GM12878 (cell line): ENCODE measurements around the gene GCH1. TPM values are rescaled to one million over a fixed set of nuclear protein-coding genes. Genes with fewer than 3 reads are reported as not detected.

Source experiments
- ATAC-seq: fragments of 200-7000 bp; cut with Tn5 transposase; 3 replicates; pipeline ENCODE4 v1.9.1; 2020; ENCODE audit warnings: mild to moderate bottlenecking, moderate library complexity
- BruUV-seq: library from RNA; stranded (reverse); fragments of 400-500 nt; replicated peaks from 2 replicates; lab custom pipeline; 2021; lab: Mats Ljungman, UMichigan
- CTCF ChIA-PET: fragments of 300-600 bp; sonication (Branson Sonifier 250); formaldehyde crosslinking; extraction: SDS; loops from one replicate; lab custom pipeline; 2021; ENCODE audit warnings: inconsistent platforms; lab: Yijun Ruan, JAX
- POLR2A ChIA-PET: fragments of 350-600 bp; formaldehyde crosslinking; extraction: SDS; loops from one replicate; lab custom pipeline; 2021; ENCODE audit warnings: inconsistent platforms; lab: Charles Lee
- RAD21 ChIA-PET: fragments of 300-600 bp; sonication (Branson Sonifier 250); formaldehyde crosslinking; loops from one replicate; lab custom pipeline; 2023; ENCODE audit warnings: antibody characterized with exemption; ENCODE audit not compliant: unreplicated experiment; lab: Charles Lee
- SMC1A ChIA-PET: fragments of 300-600 bp; sonication (Branson Sonifier 250); formaldehyde crosslinking; loops from one replicate; lab custom pipeline; 2023; ENCODE audit not compliant: unreplicated experiment, uncharacterized antibody; lab: Charles Lee
- DNase-seq: peaks from one replicate; pipeline ENCODE4 v3.0.0-alpha.2; 2011; ENCODE audit warnings: low read depth, low spot score
- FAIRE-seq: peaks from 3 replicates; lab custom pipeline; 2011; peaks lifted over from hg19 to GRCh38; lab: Jason Lieb, UNC
- H2AFZ ChIP-seq: 2 replicates; pipeline ENCODE4 v1.6.0; 2011; ENCODE audit warnings: low read depth, low read length, control low read depth; ENCODE audit not compliant: control insufficient read depth
- H3K27ac ChIP-seq: 2 replicates; pipeline ENCODE4 v1.5.1; 2011; ENCODE audit warnings: control low read depth; ENCODE audit not compliant: control insufficient read depth, insufficient read depth
- H3K27me3 ChIP-seq, 2 experiments: replicated peaks in 1 of 2; 2 replicates each; pipeline versions ENCODE4 v1.6.0 to v1.6.1; 2011; ENCODE audit warnings: low read length in 1 of 2; ENCODE audit not compliant: control insufficient read depth in 2 of 2, insufficient read depth in 2 of 2
- H3K36me3 ChIP-seq, 2 experiments: 2 replicates each; pipeline ENCODE4 v1.5.1; 2011; ENCODE audit warnings: low read length in 1 of 2; ENCODE audit not compliant: control insufficient read depth in 2 of 2, insufficient read depth in 2 of 2
- H3K4me1 ChIP-seq: 2 replicates; pipeline ENCODE4 v1.6.1; 2011; ENCODE audit warnings: mild to moderate bottlenecking, low read length, moderate library complexity, mixed read lengths; ENCODE audit not compliant: control insufficient read depth, insufficient read depth
- H3K4me2 ChIP-seq: 2 replicates; pipeline ENCODE4 v1.6.0; 2011; ENCODE audit warnings: control low read depth; ENCODE audit not compliant: control insufficient read depth, insufficient read depth
- H3K4me3 ChIP-seq: fragments of 200-600 bp; sonication (generic); 2 replicates; pipeline ENCODE4 v1.5.1; 2016
- H3K79me2 ChIP-seq: 2 replicates; pipeline ENCODE4 v1.6.0; 2011; ENCODE audit warnings: low read length; ENCODE audit not compliant: control insufficient read depth, insufficient read depth
- H3K9ac ChIP-seq: 2 replicates; pipeline ENCODE4 v1.8.0; 2011; ENCODE audit warnings: low read length, control low read depth, mixed read lengths; ENCODE audit not compliant: control insufficient read depth, insufficient read depth
- H3K9me3 ChIP-seq: replicated peaks from 3 replicates; pipeline ENCODE4 v1.5.1; 2011; ENCODE audit warnings: mild to moderate bottlenecking, low read length; ENCODE audit not compliant: control insufficient read depth, insufficient read depth
- H4K20me1 ChIP-seq: 2 replicates; pipeline ENCODE4 v1.6.0; 2011; ENCODE audit not compliant: control insufficient read depth, insufficient read depth
- CHD1 ChIP-seq: IDR thresholded peaks from 2 replicates; pipeline ENCODE4 v1.6.1; 2012; ENCODE audit warnings: low read depth, low read length, improper control_type of control experiment
- EED ChIP-seq: sonication (generic); IDR thresholded peaks from 2 replicates; pipeline ENCODE4 v1.6.1; 2016; ENCODE audit warnings: antibody characterized with exemption, low read depth
- FOS ChIP-seq: IDR thresholded peaks from 3 replicates; pipeline ENCODE4 v1.6.1; 2011; ENCODE audit warnings: borderline replicate concordance; ENCODE audit not compliant: insufficient read length; ENCODE audit errors: extremely low read depth
- FOXK2 ChIP-seq: fragments of 450-650 bp; IDR thresholded peaks from 2 replicates; pipeline ENCODE4 v1.6.1; 2017; ENCODE audit warnings: mild to moderate bottlenecking, moderate library complexity
- FOXM1 ChIP-seq: IDR thresholded peaks from 2 replicates; pipeline ENCODE4 v1.6.1; 2012; ENCODE audit warnings: low read depth, mild to moderate bottlenecking, inconsistent platforms, low read length, moderate library complexity
- IRF4 ChIP-seq: IDR thresholded peaks from 2 replicates; pipeline ENCODE4 v1.6.1; 2011; ENCODE audit warnings: low read depth, low read length
- MEF2A ChIP-seq: IDR thresholded peaks from 2 replicates; pipeline ENCODE4 v1.6.1; 2011; ENCODE audit warnings: low read depth, mild to moderate bottlenecking, low read length, moderate library complexity; ENCODE audit not compliant: insufficient read depth
- MTA2 ChIP-seq: fragments of 450-650 bp; IDR thresholded peaks from 2 replicates; pipeline ENCODE4 v1.6.1; 2016; ENCODE audit warnings: low read depth, mild to moderate bottlenecking, moderate library complexity
- NBN ChIP-seq: fragments of 450-650 bp; IDR thresholded peaks from 2 replicates; pipeline ENCODE4 v1.6.1; 2016
- PBX3 ChIP-seq: IDR thresholded peaks from 2 replicates; pipeline ENCODE4 v1.6.1; 2011; ENCODE audit warnings: mild to moderate bottlenecking, low read depth, low read length, moderate library complexity; ENCODE audit not compliant: insufficient replicate concordance
- SMAD1 ChIP-seq: fragments of 450-650 bp; IDR thresholded peaks from 2 replicates; pipeline ENCODE4 v1.6.1; 2018; ENCODE audit warnings: mild to moderate bottlenecking, low read depth; ENCODE audit not compliant: partially characterized antibody
- TCF7 ChIP-seq: IDR thresholded peaks from 2 replicates; pipeline ENCODE4 v1.6.1; 2014; ENCODE audit warnings: antibody characterized with exemption, borderline replicate concordance
- ZZZ3 ChIP-seq: IDR thresholded peaks from 2 replicates; pipeline ENCODE4 v1.6.1; 2011; ENCODE audit warnings: low read depth; ENCODE audit not compliant: control insufficient read depth, insufficient read length
- WGBS: methylation state at CpG from one replicate; pipeline ENCODE4 v1.1.6; 2016; ENCODE audit warnings: low lambda C conversion rate; ENCODE audit not compliant: insufficient replicate concordance, insufficient coverage; ENCODE audit errors: missing lambda C conversion rate; 5-methylcytosine and 5-hydroxymethylcytosine counted together
- in situ Hi-C: fragments of 300-500 bp; cut with MboI; formaldehyde crosslinking; loops from 9 replicates; pipeline ENCODE4 v1.14.3; 2018; ENCODE audit warnings: mixed read lengths
- intact Hi-C: fragments of 100-400 bp; cut with micrococcal nuclease; formaldehyde crosslinking; loops from one replicate; pipeline ENCODE4 v1.14.2; 2022; ENCODE audit not compliant: unreplicated experiment
- polyA plus RNA-seq, 11 experiments: library from polyadenylated mRNA; depleted of rRNA in 4 of 11; unstranded in 6 of 11; stranded (reverse) in 5 of 11; fragments of >200 nt; fragmentation: Nextera tagmentation in 4 of 11; fragmentation: Illumina TruSeq in 1 of 11; extraction: Ambion mirVana in 4 of 11; extraction: Trizol in 1 of 11; gene quantifications; 1 replicate in 1 of 11; 2 replicates in 10 of 11; pipeline versions ENCODE4 v1.2.1 to v1.2.3, GENCODE V29; 2011 to 2016; ENCODE audit warnings: inconsistent platforms in 2 of 11, missing spikeins in 2 of 11, low read depth in 1 of 11
- total RNA-seq, 4 experiments: library from RNA; depleted of rRNA in 3 of 4; stranded (reverse); fragments of >200 nt in 3 of 4; fragmentation: Illumina TruSeq in 1 of 4; extraction: Trizol in 1 of 4; gene quantifications; 2 replicates each; pipeline versions ENCODE4 v1.2.1 to v1.2.3, GENCODE V29; 2013 to 2021

GCH1 gene
- total and polyA plus RNA-seq, 10 of the 15 experiments (the other 5 are each of a cell fraction or from before 2014, with no cell fraction given), result 25.1 to 37.0 (median 33.8) TPM

- ChIA-PET RAD21 (no interaction called here), CTCF (interaction anchor here (1.1 to 2.1 kb wide), 6 partner anchors 12 to 232 kb away, joined by 3 to 8 read pairs (median 4); no protein-coding TSS in a partner anchor), POLR2A (no interaction called here), SMC1A (interaction anchor here (0.8 to 1.5 kb wide), 6 partner anchors 8 to 200 kb away, joined by 3 to 7 read pairs (median 3); no protein-coding TSS in a partner anchor)
- Histone ChIP-seq H3K9me3 (no peaks in the 10 kb centered on the region; the same call in 2 of the 3 replicates), H4K20me1 (no peaks in the 10 kb centered on the region), H3K27ac (no peak overlapping the region), H3K79me2 (no peaks in the 10 kb centered on the region), H3K4me1 (no peaks in the 10 kb centered on the region), H3K4me3 (no peak overlapping the region), H2AFZ (no peak overlapping the region), H3K4me2 (no peak overlapping the region), H3K36me3 (no peaks in the 10 kb centered on the region), H3K27me3 (peaks cover 0 to 3% of the 10 kb centered on the region in 2 experiments; a peak in 2 of 4 replicates), H3K9ac (no peak overlapping the region)
- DNase-seq (no peak), ATAC-seq (no peak), FAIRE-seq (no peak)
- intact Hi-C loops, result no loop called here
- BruUV-seq, result no TSS peak
- TF ChIP-seq MTA2, result no peak
- no peak for TF ChIP-seq IRF4
- no peak for TF ChIP-seq FOS
- in situ Hi-C loops, result no loop called here
- WGBS, result 37% methylated on average over 1 of the region's 1 CpG
Observed at GRCh38 chr14:54794159-54794558, 108.5 kb downstream of the GCH1 start.

GRCh38 chr14:54792288-54792687 lies 110.3 kb downstream of the GCH1 start:
- no peaks in the 10 kb centered on the region for H4K20me1 ChIP-seq
- FAIRE-seq (no peak), DNase-seq (no peak), ATAC-seq (no peak)
- H3K9ac ChIP-seq, result no peak overlapping the region
- no TSS peak for BruUV-seq
- H3K9me3 ChIP-seq, result no peaks in the 10 kb centered on the region; the same call in 2 of the 3 replicates
- intact Hi-C loops, result no loop called here
- no peak overlapping the region for H3K4me2 ChIP-seq
- ChIA-PET SMC1A (interaction anchor here (0.7 kb wide), 1 partner anchor 66 kb away, joined by 3 read pairs; no protein-coding TSS in a partner anchor), RAD21 (no interaction called here)
- in situ Hi-C loops, result no loop called here
- H3K36me3 ChIP-seq, result no peaks in the 10 kb centered on the region
- H3K27ac ChIP-seq, result no peak overlapping the region
- no peak overlapping the region for H2AFZ ChIP-seq
- peaks cover 0 to 3% of the 10 kb centered on the region in 2 experiments; a peak in 1 of 4 replicates for H3K27me3 ChIP-seq
- no peaks in the 10 kb centered on the region for H3K79me2 ChIP-seq
- TF ChIP-seq MEF2A (no peak), FOXK2 (no peak), PBX3 (no peak), TCF7 (no peak), SMAD1 (no peak), ZZZ3 (no peak), MTA2 (no peak), FOXM1 (no peak), NBN (no peak), EED (no peak), CHD1 (no peak)
- TF ChIP-seq, all 136 proteins: peak for 0
- 61% methylated on average over 6 of the region's 6 CpGs for WGBS
- POLR2A ChIA-PET, result interaction anchor here (0.5 kb wide), 1 partner anchor 114 kb away, joined by 7 read pairs; no protein-coding TSS in a partner anchor
- Histone ChIP-seq H3K4me3 (no peak overlapping the region), H3K4me1 (no peaks in the 10 kb centered on the region)
- CTCF ChIA-PET, result interaction anchor here (2.1 to 2.8 kb wide), 2 partner anchors 14 to 18 kb away, joined by 8 to 10 read pairs; no protein-coding TSS in a partner anchor
